Astrocyte (in vitro differentiated cells and primary cell): ENCODE measurements around the gene DMBX1. TPM values are rescaled to one million over a fixed set of nuclear protein-coding genes. Genes with fewer than 3 reads are reported as not detected.

Experiments used
- DNase-seq: peaks from one replicate; pipeline ENCODE4 v3.0.0-alpha.2; 2010; ENCODE audit warnings: low read depth
- FAIRE-seq: peaks from 2 replicates; lab custom pipeline; 2011; peaks lifted over from hg19 to GRCh38; lab: Jason Lieb, UNC
- H2AFZ ChIP-seq: 2 replicates; pipeline ENCODE4 v1.6.0; 2012; ENCODE audit warnings: low read depth, low read length, inconsistent platforms
- H3K27ac ChIP-seq: 2 replicates; pipeline ENCODE4 v1.5.1; 2011; ENCODE audit warnings: low read depth, low read length, inconsistent platforms
- H3K27me3 ChIP-seq: 2 replicates; pipeline ENCODE4 v1.6.0; 2011; ENCODE audit warnings: low read length, inconsistent platforms; ENCODE audit not compliant: insufficient read depth
- H3K36me3 ChIP-seq: 2 replicates; pipeline ENCODE4 v1.5.1; 2011; ENCODE audit warnings: low read length, inconsistent platforms; ENCODE audit not compliant: insufficient read depth
- H3K4me1 ChIP-seq: 2 replicates; pipeline ENCODE4 v1.5.1; 2011; ENCODE audit warnings: low read length, inconsistent platforms; ENCODE audit not compliant: insufficient read depth
- H3K4me2 ChIP-seq: 2 replicates; pipeline ENCODE4 v1.6.0; 2012; ENCODE audit warnings: low read length, inconsistent platforms
- H3K4me3 ChIP-seq: 2 replicates; pipeline ENCODE4 v1.5.1; 2011; ENCODE audit warnings: low read depth, mild to moderate bottlenecking, low read length, inconsistent platforms; ENCODE audit not compliant: insufficient read depth
- H3K79me2 ChIP-seq: 2 replicates; pipeline ENCODE4 v1.6.0; 2012; ENCODE audit warnings: mild to moderate bottlenecking, low read length, inconsistent platforms; ENCODE audit not compliant: insufficient read depth
- H3K9ac ChIP-seq: 2 replicates; pipeline ENCODE4 v1.6.0; 2012; ENCODE audit warnings: mild to moderate bottlenecking, low read length, inconsistent platforms
- H3K9me3 ChIP-seq: 2 replicates; pipeline ENCODE4 v1.5.1; 2012; ENCODE audit warnings: low read depth, mild to moderate bottlenecking, low read length, inconsistent platforms; ENCODE audit not compliant: insufficient read depth
- H4K20me1 ChIP-seq: 2 replicates; pipeline ENCODE4 v1.6.0; 2012; ENCODE audit warnings: low read length, inconsistent platforms; ENCODE audit not compliant: insufficient read depth
- H3K27ac Mint-ChIP-seq: one replicate; pipeline ENCODE4 v1.8.0; 2021; ENCODE audit warnings: mild to moderate bottlenecking, mixed read lengths; ENCODE audit not compliant: unreplicated experiment
- H3K27me3 Mint-ChIP-seq: one replicate; pipeline ENCODE4 v1.8.0; 2021; ENCODE audit warnings: low read depth, mixed read lengths; ENCODE audit not compliant: unreplicated experiment
- H3K36me3 Mint-ChIP-seq: one replicate; pipeline ENCODE4 v1.8.0; 2021; ENCODE audit warnings: low read depth, mixed read lengths; ENCODE audit not compliant: unreplicated experiment
- H3K4me1 Mint-ChIP-seq: one replicate; pipeline ENCODE4 v1.8.0; 2021; ENCODE audit warnings: low read depth, mixed read lengths; ENCODE audit not compliant: unreplicated experiment
- H3K4me3 Mint-ChIP-seq: one replicate; pipeline ENCODE4 v1.8.0; 2021; ENCODE audit warnings: mild to moderate bottlenecking, moderate library complexity, mixed read lengths; ENCODE audit not compliant: unreplicated experiment
- H3K9me3 Mint-ChIP-seq: one replicate; pipeline ENCODE4 v1.8.0; 2021; ENCODE audit warnings: mild to moderate bottlenecking, mixed read lengths; ENCODE audit not compliant: unreplicated experiment
- CTCF ChIP-seq: IDR thresholded peaks from 2 replicates; pipeline ENCODE4 v1.5.1; 2011; ENCODE audit warnings: low read depth, mild to moderate bottlenecking, inconsistent platforms, low read length, moderate library complexity; ENCODE audit not compliant: insufficient read depth
- EZH2 ChIP-seq: IDR thresholded peaks from 2 replicates; pipeline ENCODE4 v1.6.1; 2012; ENCODE audit warnings: mild to moderate bottlenecking, low read length, inconsistent platforms; ENCODE audit not compliant: insufficient read depth
- total RNA-seq: library from RNA; stranded (reverse); gene quantifications from 2 replicates; pipeline ENCODE4 v1.2.1, GENCODE V29; 2021

Gene DMBX1
- total RNA-seq, 1 donor from 2014 or later, result 0.07 TPM

- no peak overlapping the region for H3K27ac ChIP-seq
- H2AFZ ChIP-seq, result no peak overlapping the region
- H3K4me1 Mint-ChIP-seq, result peaks cover 2% of the 10 kb centered on the region
- no peaks in the 10 kb centered on the region for H3K79me2 ChIP-seq
- H3K36me3 ChIP-seq, result no peaks in the 10 kb centered on the region
- no peaks in the 10 kb centered on the region for H3K9me3 ChIP-seq
- H3K27me3 ChIP-seq, result peaks cover 31% of the 10 kb centered on the region
- H3K4me3 Mint-ChIP-seq, result no peak overlapping the region
- H3K9ac ChIP-seq, result no peak overlapping the region
- peaks cover 6% of the 10 kb centered on the region for H3K9me3 Mint-ChIP-seq
- FAIRE-seq (no peak), DNase-seq (no peak)
- H3K4me1 ChIP-seq, result peaks cover 2% of the 10 kb centered on the region
- no peak overlapping the region for H3K4me2 ChIP-seq
- H4K20me1 ChIP-seq, result no peaks in the 10 kb centered on the region
- peaks cover 3% of the 10 kb centered on the region for H3K36me3 Mint-ChIP-seq
- H3K27me3 Mint-ChIP-seq, result peaks cover 70% of the 10 kb centered on the region
- no peak overlapping the region for H3K27ac Mint-ChIP-seq
- TF ChIP-seq CTCF, result peak; percentile 16
- TF ChIP-seq EZH2, result no peak
- H3K4me3 ChIP-seq, result no peak overlapping the region
Observed at GRCh38 chr1:46535063-46535462, 45.4 kb downstream of the DMBX1 start.

DNA sequence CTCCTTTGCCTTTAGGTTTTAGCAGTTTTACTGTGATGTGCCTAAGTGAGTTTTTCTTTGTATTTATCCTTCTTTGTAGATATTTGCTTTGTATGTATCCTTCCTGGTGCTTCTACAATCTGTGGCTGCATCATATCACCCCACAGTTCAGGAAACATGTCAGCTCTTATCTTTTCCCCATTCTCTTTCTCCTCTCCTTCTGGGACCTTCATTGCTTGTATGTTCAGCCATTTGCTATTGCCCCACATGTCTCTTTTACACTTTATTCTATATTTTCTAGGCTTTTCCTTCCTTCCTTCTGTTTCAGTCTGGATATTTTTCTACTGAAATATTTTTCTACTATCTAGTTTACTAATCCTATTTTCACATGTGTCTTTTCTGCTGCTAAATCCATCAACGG, 46.9 kb downstream of the DMBX1 start:
- Mint-ChIP-seq H3K4me1 (peaks cover 3% of the 10 kb centered on the region), H3K27me3 (peaks cover 68% of the 10 kb centered on the region)
- H3K27me3 ChIP-seq, result peaks cover 25% of the 10 kb centered on the region

More for the DNA sequence above, 46.9 kb downstream of the DMBX1 start:
- H3K36me3 Mint-ChIP-seq, result no peaks in the 10 kb centered on the region
- no peak overlapping the region for H3K4me2 ChIP-seq
- H3K9me3 ChIP-seq, result no peaks in the 10 kb centered on the region
- H3K4me3 ChIP-seq, result no peak overlapping the region
- no peaks in the 10 kb centered on the region for H4K20me1 ChIP-seq
- no peak overlapping the region for H3K4me3 Mint-ChIP-seq
- H3K36me3 ChIP-seq, result no peaks in the 10 kb centered on the region
- no peak overlapping the region for H2AFZ ChIP-seq
- TF ChIP-seq CTCF (no peak), EZH2 (no peak)
- H3K27ac ChIP-seq, result no peak overlapping the region
- H3K9me3 Mint-ChIP-seq, result peaks cover 5% of the 10 kb centered on the region
- DNase-seq (no peak), FAIRE-seq (no peak)
- no peak overlapping the region for H3K27ac Mint-ChIP-seq
- H3K4me1 ChIP-seq, result peaks cover 2% of the 10 kb centered on the region
- H3K9ac ChIP-seq, result no peak overlapping the region
- no peaks in the 10 kb centered on the region for H3K79me2 ChIP-seq
